Gastroesophageal sphincter (tissue), 3 donors: ENCODE data around the gene FAM171A1.

ENCODE experiments used
- EP300 ChIP-seq: sonication (generic); formaldehyde crosslinking; IDR thresholded peaks from one replicate; pipeline ENCODE4 v1.6.1; 2017; ENCODE audit warnings: antibody characterized with exemption, mild to moderate bottlenecking
- POLR2AphosphoS5 ChIP-seq: sonication (generic); formaldehyde crosslinking; IDR thresholded peaks from one replicate; pipeline ENCODE4 v1.6.1; 2017; ENCODE audit warnings: antibody characterized with exemption
- TF ChIP-seq, protein P1 (sequence below), 4 experiments: fragments of 200-600 bp in 2 of 4; fragments of 450-650 bp in 2 of 4; sonication (generic) in 1 of 4; IDR thresholded peaks; one replicate each; pipeline ENCODE4 v1.5.1; 2017 to 2019; ENCODE audit warnings: antibody characterized with exemption in 4 of 4, mild to moderate bottlenecking in 2 of 4, moderate library complexity in 2 of 4

DNA sequence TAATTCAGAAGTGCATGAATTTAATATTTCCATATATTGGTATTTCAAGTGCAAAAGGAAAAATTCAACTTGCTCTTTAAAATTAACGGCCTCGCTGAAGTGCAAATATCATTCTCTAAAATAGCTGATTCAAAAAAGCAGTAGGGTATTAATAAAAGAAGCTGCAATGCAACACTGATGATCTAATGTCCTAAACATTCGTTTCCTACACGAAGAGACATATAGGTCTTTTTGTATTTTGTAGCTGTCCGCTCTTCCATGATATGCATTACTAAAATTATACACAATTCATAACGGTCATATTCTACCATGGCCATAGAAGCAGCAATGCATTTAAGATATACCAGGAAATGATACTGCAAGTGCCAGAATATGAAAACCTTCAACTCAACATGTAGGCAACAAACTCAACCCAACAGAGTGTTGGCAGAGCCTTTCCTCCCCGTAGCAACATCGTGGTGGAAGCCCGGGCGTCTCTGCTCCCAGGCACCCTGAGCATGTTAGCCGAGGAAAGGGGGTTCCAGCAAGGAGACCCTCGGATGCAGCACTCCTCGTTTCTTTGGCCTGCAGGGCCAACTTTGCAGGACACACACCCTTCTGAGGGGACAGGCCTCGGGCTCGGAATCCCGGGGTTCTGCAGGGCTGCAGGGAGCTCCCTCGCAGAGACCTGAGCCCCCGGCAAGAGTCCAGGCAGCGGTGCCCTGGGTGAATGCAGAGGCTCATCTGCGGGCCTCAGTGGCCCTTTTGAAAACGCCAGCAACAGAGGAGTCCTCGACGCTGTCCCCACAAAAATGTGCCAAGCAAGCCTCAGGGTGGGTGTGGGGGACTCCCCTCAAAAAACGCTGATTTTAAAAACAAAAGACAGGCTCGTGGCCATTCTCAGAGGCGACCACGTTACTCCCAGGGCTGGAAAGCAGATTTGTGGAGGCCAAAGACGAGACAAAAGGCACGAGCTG is 1.6 kb downstream of the FAM171A1 start:
- no peak for TF ChIP-seq POLR2AphosphoS5
- no peak for TF ChIP-seq EP300
- TF ChIP-seq, protein P1, sequence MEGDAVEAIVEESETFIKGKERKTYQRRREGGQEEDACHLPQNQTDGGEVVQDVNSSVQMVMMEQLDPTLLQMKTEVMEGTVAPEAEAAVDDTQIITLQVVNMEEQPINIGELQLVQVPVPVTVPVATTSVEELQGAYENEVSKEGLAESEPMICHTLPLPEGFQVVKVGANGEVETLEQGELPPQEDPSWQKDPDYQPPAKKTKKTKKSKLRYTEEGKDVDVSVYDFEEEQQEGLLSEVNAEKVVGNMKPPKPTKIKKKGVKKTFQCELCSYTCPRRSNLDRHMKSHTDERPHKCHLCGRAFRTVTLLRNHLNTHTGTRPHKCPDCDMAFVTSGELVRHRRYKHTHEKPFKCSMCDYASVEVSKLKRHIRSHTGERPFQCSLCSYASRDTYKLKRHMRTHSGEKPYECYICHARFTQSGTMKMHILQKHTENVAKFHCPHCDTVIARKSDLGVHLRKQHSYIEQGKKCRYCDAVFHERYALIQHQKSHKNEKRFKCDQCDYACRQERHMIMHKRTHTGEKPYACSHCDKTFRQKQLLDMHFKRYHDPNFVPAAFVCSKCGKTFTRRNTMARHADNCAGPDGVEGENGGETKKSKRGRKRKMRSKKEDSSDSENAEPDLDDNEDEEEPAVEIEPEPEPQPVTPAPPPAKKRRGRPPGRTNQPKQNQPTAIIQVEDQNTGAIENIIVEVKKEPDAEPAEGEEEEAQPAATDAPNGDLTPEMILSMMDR (IDR thresholded peaks at IDR 0.05), result no peak
